ENCODE measurements around the gene DOCK8. TPM values are rescaled to one million over a fixed set of nuclear protein-coding genes. Genes with fewer than 3 reads are reported as not detected.

DOCK8 gene
- total RNA-seq, 1 donor from 2014 or later = 219 TPM

DNA sequence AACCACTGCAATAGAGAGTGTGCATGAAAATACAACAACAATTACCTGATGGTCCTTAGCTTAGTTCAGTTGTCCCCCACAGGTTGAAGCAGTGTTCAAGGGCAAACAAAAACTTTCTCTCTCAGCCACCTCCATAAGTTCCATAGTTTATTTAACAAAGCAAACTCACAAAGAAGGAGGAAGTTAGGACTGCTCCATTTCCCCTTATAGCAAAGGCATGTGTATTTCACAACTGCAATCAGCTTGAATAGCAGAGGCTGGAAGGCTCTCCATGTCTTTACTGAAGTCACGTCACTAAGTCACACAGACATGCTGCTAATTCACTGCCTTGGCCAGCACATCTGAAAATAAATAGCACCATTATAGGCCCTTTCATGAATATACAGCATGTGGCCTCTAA is 43.3 kb downstream of the DOCK8 start:
- Mint-ChIP-seq H3K27me3 (no peaks in the 10 kb centered on the region), H3K36me3 (ENCODE audit: low read depth) (peaks cover 5% of the 10 kb centered on the region), H3K4me1 (peaks cover 19% of the 10 kb centered on the region), H3K4me3 (no peak overlapping the region), H3K9me3 (no peaks in the 10 kb centered on the region), H3K27ac (no peak overlapping the region)
- intact Hi-C loops (cut with micrococcal nuclease) = no loop called here
- TF ChIP-seq, protein P1, sequence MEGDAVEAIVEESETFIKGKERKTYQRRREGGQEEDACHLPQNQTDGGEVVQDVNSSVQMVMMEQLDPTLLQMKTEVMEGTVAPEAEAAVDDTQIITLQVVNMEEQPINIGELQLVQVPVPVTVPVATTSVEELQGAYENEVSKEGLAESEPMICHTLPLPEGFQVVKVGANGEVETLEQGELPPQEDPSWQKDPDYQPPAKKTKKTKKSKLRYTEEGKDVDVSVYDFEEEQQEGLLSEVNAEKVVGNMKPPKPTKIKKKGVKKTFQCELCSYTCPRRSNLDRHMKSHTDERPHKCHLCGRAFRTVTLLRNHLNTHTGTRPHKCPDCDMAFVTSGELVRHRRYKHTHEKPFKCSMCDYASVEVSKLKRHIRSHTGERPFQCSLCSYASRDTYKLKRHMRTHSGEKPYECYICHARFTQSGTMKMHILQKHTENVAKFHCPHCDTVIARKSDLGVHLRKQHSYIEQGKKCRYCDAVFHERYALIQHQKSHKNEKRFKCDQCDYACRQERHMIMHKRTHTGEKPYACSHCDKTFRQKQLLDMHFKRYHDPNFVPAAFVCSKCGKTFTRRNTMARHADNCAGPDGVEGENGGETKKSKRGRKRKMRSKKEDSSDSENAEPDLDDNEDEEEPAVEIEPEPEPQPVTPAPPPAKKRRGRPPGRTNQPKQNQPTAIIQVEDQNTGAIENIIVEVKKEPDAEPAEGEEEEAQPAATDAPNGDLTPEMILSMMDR (IDR thresholded peaks at IDR 0.05) = no peak
- ChIA-PET POLR2A (interaction anchor here (0.7 to 1.1 kb wide), 3 partner anchors 33 to 1768 kb away, joined by 3 to 4 read pairs (median 3); no protein-coding TSS in a partner anchor), CTCF (no interaction called here)
- ATAC-seq (ENCODE audit: low read depth) (no peak), DNase-seq (no peak)

DNA sequence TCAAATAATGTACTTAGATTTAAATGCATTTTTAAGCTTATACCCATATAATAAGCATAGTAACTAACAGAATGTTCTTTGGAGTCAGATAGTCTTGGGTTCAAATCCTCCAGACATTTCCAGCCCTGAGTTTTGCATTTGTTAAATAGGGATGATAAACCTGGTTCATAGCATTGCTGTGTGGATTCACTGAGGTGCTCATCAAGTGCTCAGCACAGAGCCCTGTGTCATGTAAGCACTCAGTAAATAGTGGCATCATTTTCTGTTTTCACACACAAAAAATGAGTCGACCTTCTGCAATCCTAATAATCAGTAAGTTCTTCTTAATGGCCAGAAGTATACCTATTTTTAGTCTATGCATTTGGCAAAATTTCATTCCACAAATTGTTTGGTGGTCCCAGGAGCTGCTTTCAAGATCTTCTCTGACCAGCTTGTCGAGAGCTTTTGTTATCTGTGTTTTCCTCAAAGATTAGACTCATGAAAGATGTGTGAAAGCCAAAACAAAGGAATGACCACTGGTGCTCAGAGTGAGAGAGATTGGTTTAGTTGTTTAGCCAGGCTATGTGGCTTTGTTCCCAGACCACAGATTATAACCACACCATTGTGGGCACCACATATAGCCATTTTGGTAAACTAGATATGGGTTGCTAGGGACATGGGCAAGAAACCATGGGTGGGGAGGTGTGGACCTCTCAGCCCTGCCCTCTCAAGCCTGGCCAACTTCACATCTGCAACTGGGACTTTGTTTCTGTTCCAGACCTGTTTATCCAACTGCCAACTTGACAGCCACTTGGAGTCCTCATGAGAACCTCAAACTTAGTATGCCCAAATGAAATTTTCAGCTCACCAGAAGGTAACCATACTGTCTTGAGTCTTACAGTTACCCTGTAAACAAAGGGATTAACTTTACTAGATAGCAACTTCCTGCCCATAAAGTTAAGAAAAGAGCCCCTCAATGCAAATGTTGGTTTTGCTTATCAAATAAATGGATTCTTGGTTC is 45.0 kb downstream of the DOCK8 start:
- peaks cover 19% of the 10 kb centered on the region for H3K4me1 Mint-ChIP-seq
- no peak overlapping the region for H3K4me3 Mint-ChIP-seq
- no peaks in the 10 kb centered on the region for H3K27me3 Mint-ChIP-seq
- H3K27ac Mint-ChIP-seq = no peak overlapping the region
- ChIA-PET CTCF (no interaction called here), POLR2A (no interaction called here)
- TF ChIP-seq, protein P1 (IDR thresholded peaks at IDR 0.05) = no peak
- no peaks in the 10 kb centered on the region for H3K9me3 Mint-ChIP-seq
- DNase-seq (no peak), ATAC-seq (ENCODE audit: low read depth) (no peak)
- peaks cover 5% of the 10 kb centered on the region for H3K36me3 Mint-ChIP-seq (ENCODE audit: low read depth)
- intact Hi-C loops (cut with micrococcal nuclease) = loop anchor here (2.0 kb wide), 1 partner anchor 15 kb away; no protein-coding TSS in a partner anchor

DNA sequence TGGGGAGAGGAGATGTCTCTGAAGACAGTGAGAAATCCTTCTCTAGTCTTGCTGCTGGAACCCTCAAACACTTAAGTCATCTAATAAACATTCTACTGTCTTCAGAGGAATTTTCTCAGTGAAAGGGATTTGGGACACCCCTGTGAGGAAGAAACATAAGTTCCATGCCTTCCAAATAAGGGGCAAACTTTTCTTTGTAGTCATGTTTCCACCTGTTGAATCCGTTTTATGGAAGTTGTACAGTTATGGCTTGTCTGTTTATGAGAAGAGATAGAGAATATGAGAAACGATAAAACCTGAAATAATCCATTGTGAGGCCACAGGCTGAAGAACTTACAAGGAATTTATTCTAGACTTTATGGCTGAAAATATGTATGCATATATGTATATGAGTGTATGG is 49.6 kb downstream of the DOCK8 start:
- peaks cover 7% of the 10 kb centered on the region for H3K4me1 Mint-ChIP-seq

DNA sequence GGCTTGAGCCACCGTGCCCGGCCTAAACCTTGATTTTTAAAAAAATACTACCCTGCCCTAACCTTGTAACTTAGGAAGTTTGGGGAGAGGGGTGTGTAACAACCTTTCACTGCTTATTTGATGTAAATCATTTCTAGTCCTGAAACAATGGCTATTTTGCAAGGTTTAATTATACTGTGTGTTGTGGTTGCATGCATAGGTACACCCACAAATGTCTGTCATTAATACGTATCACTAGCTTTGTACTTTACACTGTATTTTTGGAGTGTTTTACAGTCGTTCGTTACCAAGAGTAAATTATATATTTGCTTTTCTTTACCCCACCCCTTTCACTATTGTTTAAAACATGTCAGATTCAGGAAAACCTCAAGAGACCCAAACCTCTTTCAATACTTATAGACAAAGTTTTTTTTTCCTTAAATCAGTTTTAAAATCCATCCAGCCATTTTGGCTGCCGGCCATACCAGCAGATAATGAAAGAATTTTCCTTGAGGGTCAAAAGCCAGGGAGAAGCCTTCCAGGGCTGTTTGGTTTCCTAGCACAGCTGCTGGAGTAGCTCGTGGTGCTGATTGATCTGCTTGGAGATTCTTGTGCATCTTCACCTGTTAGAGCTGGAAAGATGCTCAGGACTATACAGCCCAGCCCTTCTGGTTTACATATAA is 50.7 kb downstream of the DOCK8 start:
- no peak overlapping the region for H3K27ac Mint-ChIP-seq
- intact Hi-C loops (cut with micrococcal nuclease) = no loop called here
- CTCF ChIA-PET = no interaction called here
- H3K9me3 Mint-ChIP-seq = peaks cover 3% of the 10 kb centered on the region
- POLR2A ChIA-PET = no interaction called here
- no peaks in the 10 kb centered on the region for H3K27me3 Mint-ChIP-seq
- H3K4me3 Mint-ChIP-seq = no peak overlapping the region
- peaks cover 5% of the 10 kb centered on the region for H3K36me3 Mint-ChIP-seq (ENCODE audit: low read depth)
- no peak for ATAC-seq (ENCODE audit: low read depth)
- TF ChIP-seq, protein P1 (IDR thresholded peaks at IDR 0.05) = no peak
- DNase-seq = no peak
- H3K4me1 Mint-ChIP-seq = peaks cover 8% of the 10 kb centered on the region

More for the DNA sequence above, 49.6 kb downstream of the DOCK8 start:
- H3K9me3 Mint-ChIP-seq = peaks cover 2% of the 10 kb centered on the region
- H3K4me3 Mint-ChIP-seq = no peak overlapping the region
- H3K36me3 Mint-ChIP-seq (ENCODE audit: low read depth) = peaks cover 5% of the 10 kb centered on the region
- H3K27ac Mint-ChIP-seq = no peak overlapping the region
- intact Hi-C loops (cut with micrococcal nuclease) = no loop called here
- no peaks in the 10 kb centered on the region for H3K27me3 Mint-ChIP-seq
- POLR2A ChIA-PET = no interaction called here
- ATAC-seq (ENCODE audit: low read depth) (no peak), DNase-seq (no peak)
- CTCF ChIA-PET = no interaction called here
- TF ChIP-seq, protein P1 (IDR thresholded peaks at IDR 0.05) = no peak

DNA sequence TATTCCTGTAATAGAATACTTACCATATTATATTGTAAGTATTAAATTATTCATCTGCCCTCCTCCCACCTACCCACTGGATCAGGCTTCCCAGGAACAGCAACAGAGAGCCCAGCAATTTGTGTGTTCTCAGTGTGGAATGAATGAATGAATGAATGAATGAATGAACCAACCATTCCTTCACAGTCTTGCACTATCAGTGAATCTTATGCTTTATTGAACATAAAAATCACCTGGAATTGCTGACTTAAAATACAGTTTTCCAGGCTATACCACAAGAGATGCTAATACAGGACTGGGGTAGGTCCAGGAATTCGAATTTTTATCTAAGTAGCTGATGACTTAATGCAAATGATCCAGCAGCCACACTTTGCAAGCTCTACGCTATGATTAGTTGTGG is 51.6 kb downstream of the DOCK8 start:
- ChIA-PET CTCF (no interaction called here), POLR2A (no interaction called here)
- no peak for DNase-seq
- ATAC-seq (ENCODE audit: low read depth) = no peak
- Mint-ChIP-seq H3K36me3 (ENCODE audit: low read depth) (peaks cover 5% of the 10 kb centered on the region), H3K27me3 (no peaks in the 10 kb centered on the region), H3K9me3 (peaks cover 3% of the 10 kb centered on the region), H3K27ac (no peak overlapping the region), H3K4me1 (peaks cover 11% of the 10 kb centered on the region), H3K4me3 (no peak overlapping the region)
- TF ChIP-seq, protein P1 (IDR thresholded peaks at IDR 0.05) = no peak
- intact Hi-C loops (cut with micrococcal nuclease) = loop anchor here (2.0 kb wide), 1 partner anchor 15 kb away; no protein-coding TSS in a partner anchor

Measured in activated B cell treated with CpG ODN at 0.5 μM for 24 hours (primary cell).